HCT116 (cell line): ENCODE measurements around the gene SESN3. TPM values are rescaled to one million over a fixed set of nuclear protein-coding genes. Genes with fewer than 3 reads are reported as not detected.

ENCODE experiments used
- ATAC-seq: fragments of 200-7000 bp; cut with Tn5 transposase; 2 replicates; pipeline ENCODE4 v1.9.1; 2020; ENCODE audit warnings: mild to moderate bottlenecking, moderate library complexity
- BruUV-seq: library from RNA; stranded (reverse); fragments of 400-500 nt; replicated peaks from 2 replicates; lab custom pipeline; 2021; lab: Mats Ljungman, UMichigan
- CTCF ChIA-PET: fragments of 300-600 bp; sonication (Branson Sonifier 250); formaldehyde crosslinking; loops from one replicate; lab custom pipeline; 2021; ENCODE audit warnings: antibody characterized with exemption; lab: Charles Lee
- POLR2A ChIA-PET: fragments of 300-600, 350-600 bp; sonication (Branson Sonifier 250); formaldehyde crosslinking; loops from one replicate; lab custom pipeline; 2021; ENCODE audit warnings: antibody characterized with exemption; lab: Charles Lee
- RAD21 ChIA-PET, 2 experiments: fragments of 300-600 bp; sonication (Branson Sonifier 250); formaldehyde crosslinking; loops; one replicate each; lab custom pipeline; 2023; ENCODE audit warnings: low total read pairs in 2 of 2; ENCODE audit not compliant: uncharacterized antibody in 2 of 2, unreplicated experiment in 2 of 2, low non-redundant PET in 1 of 2; lab: Charles Lee
- DNase-seq: peaks from one replicate; pipeline ENCODE4 v3.0.0-alpha.2; 2010; ENCODE audit warnings: low read depth, low spot score
- H2AFZ ChIP-seq: fragments of 200-600 bp; shearing (Covaris generic), sonication (generic); 2 replicates; pipeline ENCODE4 v1.6.1; 2017; ENCODE audit warnings: low read depth, mixed run types, mixed read lengths, antibody characterized with exemption, low read length; ENCODE audit not compliant: poor library complexity, severe bottlenecking
- H3K27ac ChIP-seq: 2 replicates; pipeline ENCODE4 v1.5.1; 2012; ENCODE audit warnings: low read depth, low read length
- H3K27me3 ChIP-seq: fragments of 200-600 bp; sonication (generic); 2 replicates; pipeline ENCODE4 v1.6.1; 2016; ENCODE audit warnings: mixed run types, low read length, mixed read lengths; ENCODE audit not compliant: insufficient read depth
- H3K36me3 ChIP-seq, 2 experiments: fragments of 200-500 bp in 1 of 2; fragments of 200-600 bp in 1 of 2; sonication (Bioruptor generic) in 1 of 2; sonication (generic) in 1 of 2; 2 replicates each; pipeline versions ENCODE4 v1.5.1 to v1.6.1; 2014 to 2016; ENCODE audit warnings: low read length in 2 of 2, inconsistent platforms in 1 of 2, mixed read lengths in 1 of 2, mixed run types in 1 of 2; ENCODE audit not compliant: insufficient read depth in 2 of 2, control insufficient read depth in 1 of 2
- H3K4me1 ChIP-seq, 2 experiments: fragments of 200-600 bp in 1 of 2; sonication (generic) in 1 of 2; 2 replicates each; pipeline versions ENCODE4 v1.5.1 to v1.6.1; 2012 to 2017; ENCODE audit warnings: low read length in 2 of 2, inconsistent platforms in 1 of 2, mild to moderate bottlenecking in 1 of 2, mixed read lengths in 1 of 2, mixed run types in 1 of 2, moderate library complexity in 1 of 2; ENCODE audit not compliant: insufficient read depth in 2 of 2, control insufficient read depth in 1 of 2
- H3K4me2 ChIP-seq: fragments of 200-600 bp; sonication (generic); 2 replicates; pipeline ENCODE4 v1.6.1; 2017; ENCODE audit warnings: mixed run types, low read length, mixed read lengths
- H3K4me3 ChIP-seq, 2 experiments: fragments of 200-600 bp in 1 of 2; sonication (generic) in 1 of 2; replicated peaks in 1 of 2; 2 replicates each; pipeline ENCODE4 v1.5.1; 2011 to 2016; ENCODE audit warnings: low read length in 2 of 2, control low read depth in 1 of 2, low read depth in 1 of 2, mild to moderate bottlenecking in 1 of 2, mixed read lengths in 1 of 2, mixed run types in 1 of 2
- H3K79me2 ChIP-seq: fragments of 200-600 bp; sonication (generic); 2 replicates; pipeline ENCODE4 v1.6.1; 2017; ENCODE audit warnings: mild to moderate bottlenecking, mixed run types, low read length, moderate library complexity, mixed read lengths; ENCODE audit not compliant: insufficient read depth
- H3K9ac ChIP-seq: fragments of 200-600 bp; sonication (generic); 2 replicates; pipeline ENCODE4 v1.6.1; 2016; ENCODE audit warnings: low read length, mixed read lengths
- H3K9me2 ChIP-seq: fragments of 200-600 bp; sonication (generic), shearing (Covaris generic); 2 replicates; pipeline ENCODE4 v1.6.1; 2017; ENCODE audit warnings: mixed run types, mild to moderate bottlenecking, moderate library complexity; ENCODE audit not compliant: insufficient read depth
- H3K9me3 ChIP-seq, 2 experiments: fragments of 200-500 bp in 1 of 2; fragments of 200-600 bp in 1 of 2; sonication (Bioruptor generic) in 1 of 2; sonication (generic) in 1 of 2; 2 replicates each; pipeline ENCODE4 v1.6.1; 2014 to 2017; ENCODE audit warnings: low read length in 2 of 2, mixed read lengths in 2 of 2, inconsistent platforms in 1 of 2, low read depth in 1 of 2, mild to moderate bottlenecking in 1 of 2, mixed run types in 1 of 2, moderate library complexity in 1 of 2; ENCODE audit not compliant: control insufficient read depth in 1 of 2, insufficient read depth in 1 of 2
- H4K20me1 ChIP-seq: fragments of 200-600 bp; sonication (generic), shearing (Covaris generic); 2 replicates; pipeline ENCODE4 v1.6.1; 2017; ENCODE audit warnings: mixed run types, mild to moderate bottlenecking, moderate library complexity; ENCODE audit not compliant: insufficient read depth
- EGR1 ChIP-seq: IDR thresholded peaks from 2 replicates; pipeline ENCODE4 v1.6.1; 2012; ENCODE audit warnings: low read depth
- FOSL1 ChIP-seq: IDR thresholded peaks from 2 replicates; pipeline ENCODE4 v1.6.1; 2012; ENCODE audit warnings: low read depth
- MAX ChIP-seq: IDR thresholded peaks from 2 replicates; pipeline ENCODE4 v1.6.1; 2012
- ZFX ChIP-seq: fragments of 450-650 bp; IDR thresholded peaks from 2 replicates; pipeline ENCODE4 v1.6.1; 2017
- ZNF274 ChIP-seq: fragments of 200-500 bp; sonication (Bioruptor generic); IDR thresholded peaks from 2 replicates; pipeline ENCODE4 v1.6.1; 2014; ENCODE audit warnings: mild to moderate bottlenecking, low read depth, low read length, inconsistent platforms
- intact Hi-C: fragments of 100-400 bp; cut with micrococcal nuclease; formaldehyde crosslinking; loops from 2 replicates; pipeline ENCODE4 v1.10.0; 2022
- total RNA-seq: library from RNA; stranded (reverse); gene quantifications from one replicate; pipeline ENCODE4 v1.2.1, GENCODE V29; 2021; ENCODE audit not compliant: unreplicated experiment
- TF ChIP-seq, protein P1 (sequence below): IDR thresholded peaks from 2 replicates; pipeline ENCODE4 v1.6.1; 2012; ENCODE audit warnings: low read depth

SESN3 gene
- total RNA-seq, 1 experiment from 2014 or later: 4.2 TPM

DNA sequence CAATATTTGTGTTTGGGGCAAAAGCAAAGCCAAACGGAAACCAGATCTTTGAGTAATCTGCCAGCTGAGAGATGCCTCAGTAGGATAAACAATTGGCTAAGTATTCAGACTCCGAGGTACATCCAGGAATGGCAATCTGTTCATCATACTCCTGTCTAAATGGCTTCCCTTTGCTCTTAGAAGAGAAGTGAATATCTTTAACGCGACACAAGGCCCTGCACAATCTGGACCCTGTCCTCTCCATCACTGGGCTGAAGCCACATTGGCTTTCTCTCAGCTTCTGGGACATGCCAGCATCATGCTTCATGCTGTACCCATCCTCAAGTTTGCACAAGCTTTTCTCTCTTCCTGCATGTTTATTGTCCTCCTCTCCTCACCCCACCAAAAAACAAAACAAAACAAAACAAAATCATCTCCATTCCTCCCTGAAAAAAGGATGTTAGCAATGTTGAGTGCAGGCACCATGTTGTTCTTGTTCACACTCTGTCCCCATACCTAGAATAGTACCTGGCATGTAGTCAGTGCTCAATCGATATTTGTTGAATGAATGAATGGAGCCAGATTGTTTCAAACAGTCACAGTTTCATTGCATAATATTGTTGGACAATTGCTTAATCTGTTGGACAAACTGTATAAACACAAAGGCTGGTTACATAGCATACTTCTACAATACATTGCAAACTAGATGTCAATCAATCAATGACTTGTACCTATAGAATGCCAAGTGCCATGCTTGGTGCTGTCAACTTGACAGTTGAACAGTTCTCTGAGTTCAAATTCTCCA is 38.2 kb upstream of the SESN3 start:
- ChIA-PET CTCF (no interaction called here), POLR2A (no interaction called here)
- ATAC-seq: no peak

More for the DNA sequence above, 38.2 kb upstream of the SESN3 start:
- intact Hi-C loops: no loop called here
- Histone ChIP-seq H3K9me3 (no peaks in the 10 kb centered on the region), H3K4me3 (no peak overlapping the region), H4K20me1 (no peaks in the 10 kb centered on the region), H3K27ac (no peak overlapping the region), H3K4me2 (no peak overlapping the region), H2AFZ (no peak overlapping the region), H3K9ac (no peak overlapping the region), H3K79me2 (no peaks in the 10 kb centered on the region), H3K27me3 (peaks cover 5% of the 10 kb centered on the region; the same call in 1 of the 2 replicates), H3K36me3 (no peaks in the 10 kb centered on the region), H3K4me1 (no peaks in the 10 kb centered on the region), H3K9me2 (no peaks in the 10 kb centered on the region)
- RAD21 ChIA-PET: no interaction called here
- TF ChIP-seq FOSL1 (no peak), MAX (no peak), EGR1 (no peak), ZNF274 (no peak), ZFX (no peak)
- TF ChIP-seq, protein P1, sequence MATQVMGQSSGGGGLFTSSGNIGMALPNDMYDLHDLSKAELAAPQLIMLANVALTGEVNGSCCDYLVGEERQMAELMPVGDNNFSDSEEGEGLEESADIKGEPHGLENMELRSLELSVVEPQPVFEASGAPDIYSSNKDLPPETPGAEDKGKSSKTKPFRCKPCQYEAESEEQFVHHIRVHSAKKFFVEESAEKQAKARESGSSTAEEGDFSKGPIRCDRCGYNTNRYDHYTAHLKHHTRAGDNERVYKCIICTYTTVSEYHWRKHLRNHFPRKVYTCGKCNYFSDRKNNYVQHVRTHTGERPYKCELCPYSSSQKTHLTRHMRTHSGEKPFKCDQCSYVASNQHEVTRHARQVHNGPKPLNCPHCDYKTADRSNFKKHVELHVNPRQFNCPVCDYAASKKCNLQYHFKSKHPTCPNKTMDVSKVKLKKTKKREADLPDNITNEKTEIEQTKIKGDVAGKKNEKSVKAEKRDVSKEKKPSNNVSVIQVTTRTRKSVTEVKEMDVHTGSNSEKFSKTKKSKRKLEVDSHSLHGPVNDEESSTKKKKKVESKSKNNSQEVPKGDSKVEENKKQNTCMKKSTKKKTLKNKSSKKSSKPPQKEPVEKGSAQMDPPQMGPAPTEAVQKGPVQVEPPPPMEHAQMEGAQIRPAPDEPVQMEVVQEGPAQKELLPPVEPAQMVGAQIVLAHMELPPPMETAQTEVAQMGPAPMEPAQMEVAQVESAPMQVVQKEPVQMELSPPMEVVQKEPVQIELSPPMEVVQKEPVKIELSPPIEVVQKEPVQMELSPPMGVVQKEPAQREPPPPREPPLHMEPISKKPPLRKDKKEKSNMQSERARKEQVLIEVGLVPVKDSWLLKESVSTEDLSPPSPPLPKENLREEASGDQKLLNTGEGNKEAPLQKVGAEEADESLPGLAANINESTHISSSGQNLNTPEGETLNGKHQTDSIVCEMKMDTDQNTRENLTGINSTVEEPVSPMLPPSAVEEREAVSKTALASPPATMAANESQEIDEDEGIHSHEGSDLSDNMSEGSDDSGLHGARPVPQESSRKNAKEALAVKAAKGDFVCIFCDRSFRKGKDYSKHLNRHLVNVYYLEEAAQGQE: no peak
- no TSS peak for BruUV-seq
- DNase-seq: no peak
